Measurements from ENCODE around the gene NFATC4. TPM values are rescaled to one million over a fixed set of nuclear protein-coding genes. Genes with fewer than 3 reads are reported as not detected.

The NFATC4 gene
- total and polyA plus RNA-seq, 2 experiments from 2014 or later, result 20.9 to 26.6 TPM

DNA sequence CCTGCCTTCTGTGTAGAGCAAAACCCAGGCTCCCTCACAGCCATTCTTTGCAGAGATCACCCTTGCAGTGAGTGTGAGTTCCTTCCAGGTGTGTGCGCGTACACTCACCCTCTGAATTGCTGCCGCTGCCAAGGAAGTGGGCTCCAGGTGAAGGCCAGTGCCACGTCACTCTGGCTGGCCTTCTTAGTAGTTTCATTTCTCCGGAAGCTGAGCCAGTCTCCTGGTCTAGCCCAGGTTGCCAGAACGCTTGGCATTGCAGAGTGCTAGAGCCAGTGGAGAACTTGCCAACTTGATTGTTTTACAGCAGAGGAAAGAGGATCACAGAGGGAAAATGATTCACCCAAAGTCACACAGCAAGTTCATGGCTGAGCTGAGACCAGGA lies 50.5 kb downstream of the NFATC4 start (continued):
- TF ChIP-seq, protein P1, sequence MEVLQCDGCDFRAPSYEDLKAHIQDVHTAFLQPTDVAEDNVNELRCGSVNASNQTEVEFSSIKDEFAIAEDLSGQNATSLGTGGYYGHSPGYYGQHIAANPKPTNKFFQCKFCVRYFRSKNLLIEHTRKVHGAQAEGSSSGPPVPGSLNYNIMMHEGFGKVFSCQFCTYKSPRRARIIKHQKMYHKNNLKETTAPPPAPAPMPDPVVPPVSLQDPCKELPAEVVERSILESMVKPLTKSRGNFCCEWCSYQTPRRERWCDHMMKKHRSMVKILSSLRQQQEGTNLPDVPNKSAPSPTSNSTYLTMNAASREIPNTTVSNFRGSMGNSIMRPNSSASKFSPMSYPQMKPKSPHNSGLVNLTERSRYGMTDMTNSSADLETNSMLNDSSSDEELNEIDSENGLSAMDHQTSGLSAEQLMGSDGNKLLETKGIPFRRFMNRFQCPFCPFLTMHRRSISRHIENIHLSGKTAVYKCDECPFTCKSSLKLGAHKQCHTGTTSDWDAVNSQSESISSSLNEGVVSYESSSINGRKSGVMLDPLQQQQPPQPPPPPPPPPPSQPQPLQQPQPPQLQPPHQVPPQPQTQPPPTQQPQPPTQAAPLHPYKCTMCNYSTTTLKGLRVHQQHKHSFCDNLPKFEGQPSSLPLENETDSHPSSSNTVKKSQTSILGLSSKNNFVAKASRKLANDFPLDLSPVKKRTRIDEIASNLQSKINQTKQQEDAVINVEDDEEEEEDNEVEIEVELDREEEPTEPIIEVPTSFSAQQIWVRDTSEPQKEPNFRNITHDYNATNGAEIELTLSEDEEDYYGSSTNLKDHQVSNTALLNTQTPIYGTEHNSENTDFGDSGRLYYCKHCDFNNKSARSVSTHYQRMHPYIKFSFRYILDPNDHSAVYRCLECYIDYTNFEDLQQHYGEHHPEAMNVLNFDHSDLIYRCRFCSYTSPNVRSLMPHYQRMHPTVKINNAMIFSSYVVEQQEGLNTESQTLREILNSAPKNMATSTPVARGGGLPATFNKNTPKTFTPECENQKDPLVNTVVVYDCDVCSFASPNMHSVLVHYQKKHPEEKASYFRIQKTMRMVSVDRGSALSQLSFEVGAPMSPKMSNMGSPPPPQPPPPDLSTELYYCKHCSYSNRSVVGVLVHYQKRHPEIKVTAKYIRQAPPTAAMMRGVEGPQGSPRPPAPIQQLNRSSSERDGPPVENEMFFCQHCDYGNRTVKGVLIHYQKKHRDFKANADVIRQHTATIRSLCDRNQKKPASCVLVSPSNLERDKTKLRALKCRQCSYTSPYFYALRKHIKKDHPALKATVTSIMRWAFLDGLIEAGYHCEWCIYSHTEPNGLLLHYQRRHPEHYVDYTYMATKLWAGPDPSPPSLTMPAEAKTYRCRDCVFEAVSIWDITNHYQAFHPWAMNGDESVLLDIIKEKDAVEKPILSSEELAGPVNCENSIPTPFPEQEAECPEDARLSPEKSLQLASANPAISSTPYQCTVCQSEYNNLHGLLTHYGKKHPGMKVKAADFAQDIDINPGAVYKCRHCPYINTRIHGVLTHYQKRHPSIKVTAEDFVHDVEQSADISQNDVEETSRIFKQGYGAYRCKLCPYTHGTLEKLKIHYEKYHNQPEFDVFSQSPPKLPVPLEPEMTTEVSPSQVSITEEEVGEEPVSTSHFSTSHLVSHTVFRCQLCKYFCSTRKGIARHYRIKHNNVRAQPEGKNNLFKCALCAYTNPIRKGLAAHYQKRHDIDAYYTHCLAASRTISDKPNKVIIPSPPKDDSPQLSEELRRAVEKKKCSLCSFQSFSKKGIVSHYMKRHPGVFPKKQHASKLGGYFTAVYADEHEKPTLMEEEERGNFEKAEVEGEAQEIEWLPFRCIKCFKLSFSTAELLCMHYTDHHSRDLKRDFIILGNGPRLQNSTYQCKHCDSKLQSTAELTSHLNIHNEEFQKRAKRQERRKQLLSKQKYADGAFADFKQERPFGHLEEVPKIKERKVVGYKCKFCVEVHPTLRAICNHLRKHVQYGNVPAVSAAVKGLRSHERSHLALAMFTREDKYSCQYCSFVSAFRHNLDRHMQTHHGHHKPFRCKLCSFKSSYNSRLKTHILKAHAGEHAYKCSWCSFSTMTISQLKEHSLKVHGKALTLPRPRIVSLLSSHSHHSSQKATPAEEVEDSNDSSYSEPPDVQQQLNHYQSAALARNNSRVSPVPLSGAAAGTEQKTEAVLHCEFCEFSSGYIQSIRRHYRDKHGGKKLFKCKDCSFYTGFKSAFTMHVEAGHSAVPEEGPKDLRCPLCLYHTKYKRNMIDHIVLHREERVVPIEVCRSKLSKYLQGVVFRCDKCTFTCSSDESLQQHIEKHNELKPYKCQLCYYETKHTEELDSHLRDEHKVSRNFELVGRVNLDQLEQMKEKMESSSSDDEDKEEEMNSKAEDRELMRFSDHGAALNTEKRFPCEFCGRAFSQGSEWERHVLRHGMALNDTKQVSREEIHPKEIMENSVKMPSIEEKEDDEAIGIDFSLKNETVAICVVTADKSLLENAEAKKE (CRISPR knock-in tag; IDR thresholded peaks at IDR 0.05), result no peak
- TF ChIP-seq EZH2phosphoT487 (IDR thresholded peaks at IDR 0.05; ENCODE audit: unreplicated experiment), result no peak

DNA sequence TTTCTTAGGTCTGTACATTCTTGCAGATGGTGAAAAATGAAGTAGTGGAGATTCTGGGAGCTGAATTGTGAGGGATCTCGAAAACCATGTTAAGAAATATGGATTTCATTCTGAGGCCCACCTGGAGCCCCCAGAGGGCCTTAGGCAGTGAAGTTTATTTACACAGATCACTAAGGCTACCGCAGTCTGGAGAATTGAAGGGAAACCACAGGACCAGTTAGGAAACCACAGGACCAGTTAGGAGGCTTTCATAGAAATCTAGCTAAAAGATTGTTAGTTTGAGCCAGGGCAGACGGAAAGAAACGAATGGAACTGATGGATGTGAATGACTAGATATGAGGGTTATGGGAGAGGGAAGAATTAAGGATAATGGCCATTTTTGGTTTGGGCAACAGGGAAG lies 54.3 kb downstream of the NFATC4 start:
- no peaks in the 10 kb centered on the region for H3K36me3 Mint-ChIP-seq (ENCODE audit: low read depth)
- ATAC-seq, result no peak
- peaks cover 31% of the 10 kb centered on the region for H3K27me3 ChIP-seq (ENCODE audit: insufficient read depth)
- no peak for TF ChIP-seq CREB1 (CRISPR knock-in tag; IDR thresholded peaks at IDR 0.05; ENCODE audit: low read depth)
- no peak for TF ChIP-seq ZNF114 (CRISPR knock-in tag; IDR thresholded peaks at IDR 0.05)
- no peak for TF ChIP-seq ETS1 (IDR thresholded peaks at IDR 0.05)
- TF ChIP-seq ZNF331 (CRISPR knock-in tag; IDR thresholded peaks at IDR 0.05; ENCODE audit: low read depth), result no peak
- no peak for TF ChIP-seq EZH2 (IDR thresholded peaks at IDR 0.05; ENCODE audit: low read depth, unreplicated experiment)
- TF ChIP-seq NANOG (IDR thresholded peaks at IDR 0.05; ENCODE audit: borderline replicate concordance), result no peak
- TF ChIP-seq REST (IDR thresholded peaks at IDR 0.05; ENCODE audit: unreplicated experiment), result no peak
- TF ChIP-seq POLR2AphosphoS5 (IDR thresholded peaks at IDR 0.05; ENCODE audit: low read depth), result no peak
- TF ChIP-seq, protein P2, sequence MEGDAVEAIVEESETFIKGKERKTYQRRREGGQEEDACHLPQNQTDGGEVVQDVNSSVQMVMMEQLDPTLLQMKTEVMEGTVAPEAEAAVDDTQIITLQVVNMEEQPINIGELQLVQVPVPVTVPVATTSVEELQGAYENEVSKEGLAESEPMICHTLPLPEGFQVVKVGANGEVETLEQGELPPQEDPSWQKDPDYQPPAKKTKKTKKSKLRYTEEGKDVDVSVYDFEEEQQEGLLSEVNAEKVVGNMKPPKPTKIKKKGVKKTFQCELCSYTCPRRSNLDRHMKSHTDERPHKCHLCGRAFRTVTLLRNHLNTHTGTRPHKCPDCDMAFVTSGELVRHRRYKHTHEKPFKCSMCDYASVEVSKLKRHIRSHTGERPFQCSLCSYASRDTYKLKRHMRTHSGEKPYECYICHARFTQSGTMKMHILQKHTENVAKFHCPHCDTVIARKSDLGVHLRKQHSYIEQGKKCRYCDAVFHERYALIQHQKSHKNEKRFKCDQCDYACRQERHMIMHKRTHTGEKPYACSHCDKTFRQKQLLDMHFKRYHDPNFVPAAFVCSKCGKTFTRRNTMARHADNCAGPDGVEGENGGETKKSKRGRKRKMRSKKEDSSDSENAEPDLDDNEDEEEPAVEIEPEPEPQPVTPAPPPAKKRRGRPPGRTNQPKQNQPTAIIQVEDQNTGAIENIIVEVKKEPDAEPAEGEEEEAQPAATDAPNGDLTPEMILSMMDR (conservative IDR thresholded peaks at IDR 0.05; ENCODE audit: low read depth in 2 of 2), result no peak
- no peak for TF ChIP-seq JUNB (IDR thresholded peaks at IDR 0.05; ENCODE audit: unreplicated experiment)
- TF ChIP-seq STAT1 (IDR thresholded peaks at IDR 0.05; ENCODE audit: unreplicated experiment), result no peak
- TF ChIP-seq EZH2phosphoT487 (IDR thresholded peaks at IDR 0.05; ENCODE audit: unreplicated experiment), result no peak

More for the DNA sequence above, 54.3 kb downstream of the NFATC4 start:
- no peak overlapping the region for H3K4me3 ChIP-seq
- H3F3A ChIP-seq (replicated peaks; ENCODE audit: low read depth), result no peaks in the 10 kb centered on the region
- no peaks in the 10 kb centered on the region for H4K20me1 ChIP-seq (replicated peaks; ENCODE audit: insufficient read depth)
- H3K4me1 ChIP-seq (ENCODE audit: insufficient read depth), result no peaks in the 10 kb centered on the region
- Mint-ChIP-seq H3K4me1 (peaks cover 5% of the 10 kb centered on the region), H3K4me3 (no peak overlapping the region), H3K27ac (no peak overlapping the region), H3K9me3 (no peaks in the 10 kb centered on the region; the same call in 2 of the 3 replicates), H3K27me3 (ENCODE audit: insufficient read depth, low read depth, poor library complexity) (peaks cover 9% of the 10 kb centered on the region)
- no peak overlapping the region for H3K4me2 ChIP-seq
- no peaks in the 10 kb centered on the region for H3K36me3 ChIP-seq (ENCODE audit: insufficient read depth)
- no peak overlapping the region for H2AFZ ChIP-seq
- H3K79me2 ChIP-seq (replicated peaks; ENCODE audit: insufficient read depth), result no peaks in the 10 kb centered on the region
- no peaks in the 10 kb centered on the region for H3K9me2 ChIP-seq (ENCODE audit: insufficient read depth)
- no peak for DNase-seq (ENCODE audit: low spot score)
- no peak overlapping the region for H3K27ac ChIP-seq (ENCODE audit: low read depth)

Measured in GM23338 (cell line).